ENCODE data around the gene SEH1L. TPM values are rescaled to one million over a fixed set of nuclear protein-coding genes. Genes with fewer than 3 reads are reported as not detected.
"Not testable (repeated sequence)": the region's sequence is repeated elsewhere in the genome, so short reads cannot be mapped to it uniquely, and the experiment has no call there.

The SEH1L gene
- total and polyA plus RNA-seq, 2 donors (not counting 1 experiment from before 2014, with no cell fraction given) = 40.6 to 56.0 TPM

- Histone ChIP-seq H3K4me3 (replicated peaks in 1 of 4; ENCODE audit: control extremely low read depth in 1 of 4, insufficient read depth in 1 of 4, low read depth in 3 of 4, low read length in 4 of 4) (no peak overlapping the region), H3K79me2 (ENCODE audit: control insufficient read depth, insufficient read depth, low read length) (peaks cover 78% of the 10 kb centered on the region), H3K27ac (ENCODE audit: insufficient read depth, low read length) (no peak overlapping the region), H3K9me3 (ENCODE audit: control insufficient read depth, insufficient read depth, low read depth, low read length) (no peaks in the 10 kb centered on the region), H3K27me3 (ENCODE audit: control insufficient read depth, insufficient read depth, low read length) (no peaks in the 10 kb centered on the region), H3K36me3 (ENCODE audit: control insufficient read depth, insufficient read depth, low read length) (no peaks in the 10 kb centered on the region), H4K20me1 (ENCODE audit: control insufficient read depth, extremely low read depth, insufficient read depth, low read length) (no peaks in the 10 kb centered on the region), H3K4me1 (ENCODE audit: control insufficient read depth, extremely low read depth, insufficient read depth, low read length) (peaks cover 2% of the 10 kb centered on the region), H3K4me2 (ENCODE audit: extremely low read depth, insufficient read depth, low read length) (no peak overlapping the region), H2AFZ (ENCODE audit: low read length) (no peak overlapping the region), H3K9ac (ENCODE audit: insufficient read depth, low read length) (no peak overlapping the region)
- no peak for DNase-seq (ENCODE audit: low read depth in 2 of 2)
- TF ChIP-seq CTCF (conservative IDR thresholded peaks at IDR 0.05 in 1 of 2, IDR thresholded peaks at IDR 0.05 in 1 of 2; ENCODE audit: low read depth in 1 of 2, low read length in 2 of 2) (no peak), EZH2 (IDR thresholded peaks at IDR 0.05; ENCODE audit: low read length, missing control alignments) (no peak)
Measured at GRCh38 chr18:12995424-12995823, 47.6 kb downstream of the SEH1L start.

GRCh38 chr18:12995952-12996477 is 48.2 kb downstream of the SEH1L start:
- Histone ChIP-seq H2AFZ (ENCODE audit: low read length) (no peak overlapping the region), H3K4me2 (ENCODE audit: extremely low read depth, insufficient read depth, low read length) (no peak overlapping the region), H3K9ac (ENCODE audit: insufficient read depth, low read length) (no peak overlapping the region), H3K9me3 (ENCODE audit: control insufficient read depth, insufficient read depth, low read depth, low read length) (no peaks in the 10 kb centered on the region), H4K20me1 (ENCODE audit: control insufficient read depth, extremely low read depth, insufficient read depth, low read length) (no peaks in the 10 kb centered on the region), H3K4me1 (ENCODE audit: control insufficient read depth, extremely low read depth, insufficient read depth, low read length) (peaks cover 2% of the 10 kb centered on the region), H3K4me3 (replicated peaks in 1 of 4; ENCODE audit: control extremely low read depth in 1 of 4, insufficient read depth in 1 of 4, low read depth in 3 of 4, low read length in 4 of 4) (no peak overlapping the region), H3K27ac (ENCODE audit: insufficient read depth, low read length) (no peak overlapping the region), H3K27me3 (ENCODE audit: control insufficient read depth, insufficient read depth, low read length) (no peaks in the 10 kb centered on the region), H3K36me3 (ENCODE audit: control insufficient read depth, insufficient read depth, low read length) (no peaks in the 10 kb centered on the region), H3K79me2 (ENCODE audit: control insufficient read depth, insufficient read depth, low read length) (peaks cover 79% of the 10 kb centered on the region)
- DNase-seq (ENCODE audit: low read depth in 2 of 2) = no peak
- TF ChIP-seq EZH2 (IDR thresholded peaks at IDR 0.05; ENCODE audit: low read length, missing control alignments) = no peak
- no peak for TF ChIP-seq CTCF (conservative IDR thresholded peaks at IDR 0.05 in 1 of 2, IDR thresholded peaks at IDR 0.05 in 1 of 2; ENCODE audit: low read depth in 1 of 2, low read length in 2 of 2)

- Histone ChIP-seq H3K4me2 (ENCODE audit: extremely low read depth, insufficient read depth, low read length) (no peak overlapping the region), H4K20me1 (ENCODE audit: control insufficient read depth, extremely low read depth, insufficient read depth, low read length) (no peaks in the 10 kb centered on the region), H3K9me3 (ENCODE audit: control insufficient read depth, insufficient read depth, low read depth, low read length) (no peaks in the 10 kb centered on the region), H2AFZ (ENCODE audit: low read length) (no peak overlapping the region), H3K4me3 (replicated peaks in 1 of 4; ENCODE audit: control extremely low read depth in 1 of 4, insufficient read depth in 1 of 4, low read depth in 3 of 4, low read length in 4 of 4) (no peak overlapping the region), H3K27me3 (ENCODE audit: control insufficient read depth, insufficient read depth, low read length) (no peaks in the 10 kb centered on the region), H3K4me1 (ENCODE audit: control insufficient read depth, extremely low read depth, insufficient read depth, low read length) (peaks cover 2% of the 10 kb centered on the region), H3K9ac (ENCODE audit: insufficient read depth, low read length) (no peak overlapping the region), H3K36me3 (ENCODE audit: control insufficient read depth, insufficient read depth, low read length) (no peaks in the 10 kb centered on the region), H3K27ac (ENCODE audit: insufficient read depth, low read length) (no peak overlapping the region), H3K79me2 (ENCODE audit: control insufficient read depth, insufficient read depth, low read length) (peaks cover 80% of the 10 kb centered on the region)
- TF ChIP-seq EZH2 (IDR thresholded peaks at IDR 0.05; ENCODE audit: low read length, missing control alignments) (no peak), CTCF (conservative IDR thresholded peaks at IDR 0.05 in 1 of 2, IDR thresholded peaks at IDR 0.05 in 1 of 2; ENCODE audit: low read depth in 1 of 2, low read length in 2 of 2) (no peak)
- DNase-seq (ENCODE audit: low read depth in 2 of 2) = no peak
Measured at GRCh38 chr18:12996661-12997292, 49.0 kb downstream of the SEH1L start.

GRCh38 chr18:12997330-12997729 is 49.5 kb downstream of the SEH1L start:
- H3K4me2 ChIP-seq (ENCODE audit: extremely low read depth, insufficient read depth, low read length); H3K4me1 ChIP-seq (ENCODE audit: control insufficient read depth, extremely low read depth, insufficient read depth, low read length); H3K9me3 ChIP-seq (ENCODE audit: control insufficient read depth, insufficient read depth, low read depth, low read length); H4K20me1 ChIP-seq (ENCODE audit: control insufficient read depth, extremely low read depth, insufficient read depth, low read length); DNase-seq (ENCODE audit: low read depth in 2 of 2); H3K36me3 ChIP-seq (ENCODE audit: control insufficient read depth, insufficient read depth, low read length); H3K27ac ChIP-seq (ENCODE audit: insufficient read depth, low read length); H2AFZ ChIP-seq (ENCODE audit: low read length); H3K9ac ChIP-seq (ENCODE audit: insufficient read depth, low read length); H3K27me3 ChIP-seq (ENCODE audit: control insufficient read depth, insufficient read depth, low read length); H3K4me3 ChIP-seq (replicated peaks in 1 of 4; ENCODE audit: control extremely low read depth in 1 of 4, insufficient read depth in 1 of 4, low read depth in 3 of 4, low read length in 4 of 4): not testable (repeated sequence)
- peaks cover 74% of the 10 kb centered on the region for H3K79me2 ChIP-seq (ENCODE audit: control insufficient read depth, insufficient read depth, low read length)

Data from fibroblast of lung (primary cell).